ENCODE results near the gene TFEB.

Gene TFEB

DNA sequence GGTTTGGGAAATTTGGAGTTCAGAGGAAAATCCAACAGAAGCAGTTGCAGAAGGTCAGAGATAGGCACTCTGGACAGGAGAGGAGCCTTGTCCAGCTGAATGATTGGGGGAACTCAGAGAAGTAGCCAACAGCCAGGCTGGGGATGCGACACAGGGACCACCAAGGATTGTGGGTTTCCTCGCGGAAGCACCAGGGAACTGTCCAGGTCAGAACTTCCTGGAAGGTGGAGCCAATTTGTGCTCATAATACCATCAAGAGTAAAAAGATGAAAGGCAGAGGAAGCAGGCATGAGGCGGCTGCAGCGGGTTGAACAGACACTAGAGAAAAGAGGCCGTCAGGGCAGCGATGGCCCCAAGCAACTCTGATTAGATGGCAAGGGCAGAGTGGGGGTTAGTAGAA is 63.4 kb downstream of the TFEB start:
- Histone ChIP-seq H3K4me1 (ENCODE audit: control insufficient read depth, insufficient read depth, low read length) (no peaks in the 10 kb centered on the region), H3K9me3 (ENCODE audit: control insufficient read depth, insufficient read depth, low read depth, low read length) (no peaks in the 10 kb centered on the region), H3K27ac (ENCODE audit: extremely low read depth, low read depth, low read length) (no peak overlapping the region), H3K4me3 (ENCODE audit: low read depth, low read length) (no peak overlapping the region), H3K36me3 (ENCODE audit: control insufficient read depth in 2 of 2, insufficient read depth in 1 of 2, low read length in 2 of 2) (no peaks in the 10 kb centered on the region)
- CTCF ChIA-PET: interaction anchor here (0.8 to 2.2 kb wide), 2 partner anchors 12 to 304 kb away, joined by 3 to 5 read pairs; no protein-coding TSS in a partner anchor
- no peak for TF ChIP-seq ZNF114 (tag by site-specific recombination; IDR thresholded peaks at IDR 0.05)
- TF ChIP-seq ZNF600 (tag by site-specific recombination; IDR thresholded peaks at IDR 0.05): no peak
- no peak for TF ChIP-seq ZNF623 (tag by site-specific recombination; IDR thresholded peaks at IDR 0.05)
- TF ChIP-seq KLF9 (tag by site-specific recombination; IDR thresholded peaks at IDR 0.05; ENCODE audit: low read depth): no peak
- POLR2A ChIA-PET: interaction anchor here (0.6 kb wide), 1 partner anchor 674 kb away, joined by 7 read pairs; no protein-coding TSS in a partner anchor

DNA sequence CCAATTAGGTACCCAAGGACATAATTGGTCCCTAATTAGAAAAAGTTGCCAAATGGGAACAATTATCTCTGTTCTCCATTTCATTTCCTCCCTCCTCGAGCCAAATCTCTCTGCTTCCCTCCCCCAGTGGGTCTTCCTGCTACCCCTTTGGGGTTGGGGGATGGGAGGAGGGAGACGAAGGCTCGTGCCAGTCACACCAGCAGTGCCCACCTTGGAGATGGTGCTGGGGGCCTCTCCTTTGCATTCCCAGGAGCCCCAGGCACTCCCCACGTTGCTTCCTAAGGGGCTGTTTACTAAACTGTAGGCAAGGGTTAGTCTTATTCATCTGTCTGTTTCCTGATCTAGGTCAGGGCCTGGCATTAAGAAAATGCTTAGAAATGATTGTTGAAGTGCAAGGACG is 64.0 kb downstream of the TFEB start:
- Histone ChIP-seq H3K4me3 (ENCODE audit: low read depth, low read length) (no peak overlapping the region), H3K4me1 (ENCODE audit: control insufficient read depth, insufficient read depth, low read length) (no peaks in the 10 kb centered on the region), H3K9me3 (ENCODE audit: control insufficient read depth, insufficient read depth, low read depth, low read length) (no peaks in the 10 kb centered on the region), H3K27ac (ENCODE audit: extremely low read depth, low read depth, low read length) (no peak overlapping the region), H3K36me3 (ENCODE audit: control insufficient read depth in 2 of 2, insufficient read depth in 1 of 2, low read length in 2 of 2) (no peaks in the 10 kb centered on the region)
- ChIA-PET POLR2A (interaction anchor here (0.6 to 0.7 kb wide), 2 partner anchors 23 to 673 kb away, joined by 3 to 7 read pairs; no protein-coding TSS in a partner anchor), CTCF (interaction anchor here (0.7 to 2.2 kb wide), 3 partner anchors 11 to 303 kb away, joined by 3 to 5 read pairs (median 3); no protein-coding TSS in a partner anchor)
- TF ChIP-seq OSR2 (tag by site-specific recombination; IDR thresholded peaks at IDR 0.05): no peak
- TF ChIP-seq MYNN (tag by site-specific recombination; IDR thresholded peaks at IDR 0.05; ENCODE audit: borderline replicate concordance): no peak
- no peak for TF ChIP-seq ZNF558 (tag by site-specific recombination; IDR thresholded peaks at IDR 0.05)
- TF ChIP-seq ZNF184 (tag by site-specific recombination; IDR thresholded peaks at IDR 0.05): no peak
- TF ChIP-seq ZNF501 (tag by site-specific recombination; IDR thresholded peaks at IDR 0.05): no peak
- no peak for TF ChIP-seq ZNF561 (tag by site-specific recombination; IDR thresholded peaks at IDR 0.05; ENCODE audit: borderline replicate concordance)
- no peak for TF ChIP-seq ZNF660 (tag by site-specific recombination; IDR thresholded peaks at IDR 0.05)
- no peak for TF ChIP-seq ZNF391 (tag by site-specific recombination; IDR thresholded peaks at IDR 0.05; ENCODE audit: borderline replicate concordance, low read depth)
- TF ChIP-seq ZNF664 (tag by site-specific recombination; IDR thresholded peaks at IDR 0.05): no peak
- TF ChIP-seq, protein P1, sequence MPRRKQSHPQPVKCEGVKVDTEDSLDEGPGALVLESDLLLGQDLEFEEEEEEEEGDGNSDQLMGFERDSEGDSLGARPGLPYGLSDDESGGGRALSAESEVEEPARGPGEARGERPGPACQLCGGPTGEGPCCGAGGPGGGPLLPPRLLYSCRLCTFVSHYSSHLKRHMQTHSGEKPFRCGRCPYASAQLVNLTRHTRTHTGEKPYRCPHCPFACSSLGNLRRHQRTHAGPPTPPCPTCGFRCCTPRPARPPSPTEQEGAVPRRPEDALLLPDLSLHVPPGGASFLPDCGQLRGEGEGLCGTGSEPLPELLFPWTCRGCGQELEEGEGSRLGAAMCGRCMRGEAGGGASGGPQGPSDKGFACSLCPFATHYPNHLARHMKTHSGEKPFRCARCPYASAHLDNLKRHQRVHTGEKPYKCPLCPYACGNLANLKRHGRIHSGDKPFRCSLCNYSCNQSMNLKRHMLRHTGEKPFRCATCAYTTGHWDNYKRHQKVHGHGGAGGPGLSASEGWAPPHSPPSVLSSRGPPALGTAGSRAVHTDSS (tag by site-specific recombination; IDR thresholded peaks at IDR 0.05): no peak
- no peak for TF ChIP-seq ZFHX2 (tag by site-specific recombination; conservative IDR thresholded peaks at IDR 0.05)

DNA sequence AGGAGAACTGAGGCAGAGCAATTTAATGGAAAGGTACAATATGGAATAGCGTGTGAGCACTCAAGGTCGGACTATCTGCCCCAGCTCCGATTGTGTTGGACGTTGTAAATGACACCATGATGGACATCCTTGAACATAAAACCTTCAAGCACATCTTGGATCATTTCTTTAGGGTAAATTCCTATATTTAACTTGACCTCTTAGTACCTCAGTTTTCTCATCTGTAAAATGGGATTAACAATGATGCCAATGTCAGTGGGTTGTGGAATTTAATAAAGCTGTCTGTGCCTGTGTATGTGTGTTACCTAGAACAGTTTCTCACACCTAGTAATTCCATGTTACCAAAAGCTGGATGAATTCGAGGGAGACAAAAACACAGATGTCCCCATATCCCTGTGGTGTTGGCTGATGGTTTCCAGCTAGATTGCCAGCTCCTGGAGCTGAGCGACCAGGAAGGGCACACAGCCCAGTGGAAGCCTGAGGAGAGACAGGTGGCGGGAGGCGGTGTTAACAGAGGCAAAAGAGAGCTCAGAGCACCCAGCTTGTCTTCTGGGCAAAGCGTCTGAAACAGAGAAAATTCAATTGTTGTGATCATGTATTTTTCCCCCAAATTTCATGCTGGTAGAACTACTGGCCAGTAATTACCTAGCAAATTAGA is 64.6 kb downstream of the TFEB start:
- Histone ChIP-seq H3K36me3 (ENCODE audit: control insufficient read depth in 2 of 2, insufficient read depth in 1 of 2, low read length in 2 of 2) (no peaks in the 10 kb centered on the region), H3K27ac (ENCODE audit: extremely low read depth, low read depth, low read length) (no peak overlapping the region), H3K4me1 (ENCODE audit: control insufficient read depth, insufficient read depth, low read length) (no peaks in the 10 kb centered on the region), H3K4me3 (ENCODE audit: low read depth, low read length) (no peak overlapping the region), H3K9me3 (ENCODE audit: control insufficient read depth, insufficient read depth, low read depth, low read length) (no peaks in the 10 kb centered on the region)
- ChIA-PET CTCF (interaction anchor here (0.7 to 2.2 kb wide), 2 partner anchors 11 to 13 kb away, joined by 3 to 5 read pairs; no protein-coding TSS in a partner anchor), POLR2A (interaction anchor here (0.7 kb wide), 1 partner anchor 23 kb away, joined by 3 read pairs; no protein-coding TSS in a partner anchor)
- TF ChIP-seq GFI1B (tag by site-specific recombination; IDR thresholded peaks at IDR 0.05) (no peak), ZNF791 (tag by site-specific recombination; IDR thresholded peaks at IDR 0.05) (no peak), KLF8 (tag by site-specific recombination; IDR thresholded peaks at IDR 0.05) (no peak), ZNF426 (tag by site-specific recombination; IDR thresholded peaks at IDR 0.05) (no peak), ZNF544 (tag by site-specific recombination; IDR thresholded peaks at IDR 0.05) (no peak), GLI4 (tag by site-specific recombination; IDR thresholded peaks at IDR 0.05) (no peak), ZNF324 (tag by site-specific recombination; IDR thresholded peaks at IDR 0.05) (no peak), ZNF335 (tag by site-specific recombination; conservative IDR thresholded peaks at IDR 0.05) (no peak), ZNF214 (tag by site-specific recombination; IDR thresholded peaks at IDR 0.05; ENCODE audit: borderline replicate concordance) (no peak), ZNF654 (tag by site-specific recombination; IDR thresholded peaks at IDR 0.05; ENCODE audit: low read depth) (no peak)
- TF ChIP-seq, protein P2, sequence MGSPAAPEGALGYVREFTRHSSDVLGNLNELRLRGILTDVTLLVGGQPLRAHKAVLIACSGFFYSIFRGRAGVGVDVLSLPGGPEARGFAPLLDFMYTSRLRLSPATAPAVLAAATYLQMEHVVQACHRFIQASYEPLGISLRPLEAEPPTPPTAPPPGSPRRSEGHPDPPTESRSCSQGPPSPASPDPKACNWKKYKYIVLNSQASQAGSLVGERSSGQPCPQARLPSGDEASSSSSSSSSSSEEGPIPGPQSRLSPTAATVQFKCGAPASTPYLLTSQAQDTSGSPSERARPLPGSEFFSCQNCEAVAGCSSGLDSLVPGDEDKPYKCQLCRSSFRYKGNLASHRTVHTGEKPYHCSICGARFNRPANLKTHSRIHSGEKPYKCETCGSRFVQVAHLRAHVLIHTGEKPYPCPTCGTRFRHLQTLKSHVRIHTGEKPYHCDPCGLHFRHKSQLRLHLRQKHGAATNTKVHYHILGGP (tag by site-specific recombination; IDR thresholded peaks at IDR 0.05): no peak
- TF ChIP-seq, protein P3, sequence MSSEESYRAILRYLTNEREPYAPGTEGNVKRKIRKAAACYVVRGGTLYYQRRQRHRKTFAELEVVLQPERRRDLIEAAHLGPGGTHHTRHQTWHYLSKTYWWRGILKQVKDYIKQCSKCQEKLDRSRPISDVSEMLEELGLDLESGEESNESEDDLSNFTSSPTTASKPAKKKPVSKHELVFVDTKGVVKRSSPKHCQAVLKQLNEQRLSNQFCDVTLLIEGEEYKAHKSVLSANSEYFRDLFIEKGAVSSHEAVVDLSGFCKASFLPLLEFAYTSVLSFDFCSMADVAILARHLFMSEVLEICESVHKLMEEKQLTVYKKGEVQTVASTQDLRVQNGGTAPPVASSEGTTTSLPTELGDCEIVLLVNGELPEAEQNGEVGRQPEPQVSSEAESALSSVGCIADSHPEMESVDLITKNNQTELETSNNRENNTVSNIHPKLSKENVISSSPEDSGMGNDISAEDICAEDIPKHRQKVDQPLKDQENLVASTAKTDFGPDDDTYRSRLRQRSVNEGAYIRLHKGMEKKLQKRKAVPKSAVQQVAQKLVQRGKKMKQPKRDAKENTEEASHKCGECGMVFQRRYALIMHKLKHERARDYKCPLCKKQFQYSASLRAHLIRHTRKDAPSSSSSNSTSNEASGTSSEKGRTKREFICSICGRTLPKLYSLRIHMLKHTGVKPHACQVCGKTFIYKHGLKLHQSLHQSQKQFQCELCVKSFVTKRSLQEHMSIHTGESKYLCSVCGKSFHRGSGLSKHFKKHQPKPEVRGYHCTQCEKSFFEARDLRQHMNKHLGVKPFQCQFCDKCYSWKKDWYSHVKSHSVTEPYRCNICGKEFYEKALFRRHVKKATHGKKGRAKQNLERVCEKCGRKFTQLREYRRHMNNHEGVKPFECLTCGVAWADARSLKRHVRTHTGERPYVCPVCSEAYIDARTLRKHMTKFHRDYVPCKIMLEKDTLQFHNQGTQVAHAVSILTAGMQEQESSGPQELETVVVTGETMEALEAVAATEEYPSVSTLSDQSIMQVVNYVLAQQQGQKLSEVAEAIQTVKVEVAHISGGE (tag by site-specific recombination; conservative IDR thresholded peaks at IDR 0.05; ENCODE audit: low read depth): no peak
